ENCODE data around the gene CASP6. TPM values are rescaled to one million over a fixed set of nuclear protein-coding genes. Genes with fewer than 3 reads are reported as not detected.
A peak's percentile ranks its signal among the peaks of the same experiment; 100 is the strongest.

The CASP6 gene
- total RNA-seq (10 to 100 TPM in 1 of 9 donors, 1 to 10 TPM in 8; 3.5 to 16.4 (median 6.5) TPM), polyA plus RNA-seq (1 to 10 TPM; 4.4 to 5.7 TPM)
- long read RNA-seq, donor 1, transcript CASP6-201 (7 exons, 1,548 nt): major isoform, 6 of 6 reads
- long read RNA-seq, donor 1, partial matches to known transcripts: 0 of 6 reads
- long read RNA-seq, donor 1, other reads (novel, unspliced or antisense): 0 of 6 reads
- long read RNA-seq, donor 2, transcript CASP6-201 (7 exons, 1,548 nt): major isoform, 18 of 23 reads
- long read RNA-seq, donor 2, partial matches to known transcripts: 0 of 23 reads
- long read RNA-seq, donor 2, other reads (novel, unspliced or antisense): 4 of 23 reads
- long read RNA-seq, donor 3, transcript CASP6-201 (7 exons, 1,548 nt): major isoform, 10 of 11 reads
- long read RNA-seq, donor 3, partial matches to known transcripts: 1 of 11 reads
- long read RNA-seq, donor 3, other reads (novel, unspliced or antisense): 0 of 11 reads

DNA sequence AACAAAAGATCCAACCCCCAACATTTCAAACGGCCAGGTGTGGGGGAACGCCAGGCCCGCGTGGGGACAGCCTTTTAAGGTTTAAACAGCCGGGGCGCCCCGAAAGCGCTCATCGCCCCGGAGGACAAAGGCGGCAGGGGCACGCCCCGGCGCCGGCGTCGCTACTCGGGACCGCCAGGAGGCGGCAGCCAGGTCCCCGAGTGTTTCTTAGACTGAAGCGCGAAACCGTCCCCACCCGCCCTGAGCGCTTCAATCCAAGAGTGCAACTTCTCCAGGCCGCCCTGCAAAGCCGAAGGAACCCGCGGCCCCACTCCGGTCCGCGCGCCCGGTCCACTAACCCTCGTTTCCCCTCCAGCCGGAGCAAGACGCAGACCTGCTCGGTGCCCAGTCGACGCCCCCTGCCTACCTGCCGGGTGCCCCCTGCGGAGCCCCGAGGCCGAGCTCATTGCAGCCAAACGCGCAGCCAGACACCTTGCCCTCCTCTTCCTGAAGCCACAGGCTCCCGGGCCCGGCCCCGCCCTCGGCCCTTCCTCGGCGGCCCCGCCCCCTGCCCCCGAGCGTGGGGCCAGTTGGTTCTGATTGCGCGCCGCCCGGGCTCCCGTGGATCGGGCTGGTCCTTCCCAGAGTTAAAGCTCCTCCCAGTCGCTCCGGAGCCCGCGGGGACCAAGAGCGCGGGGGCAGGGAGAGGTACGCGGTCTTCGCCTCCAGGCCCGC, at the start of gene CASP6:
TSS of gene CASP6 (minus strand) at position 496 of the 714 bp plus-strand sequence. CDS start at position 446, 50 bp downstream.
- 0 to 1% (median 0%) methylated on average over 38 to 72 of the region's 72 CpGs for WGBS, 4 donors
- peak; percentile 85 to 97 (median 96) for ATAC-seq
- no peaks in the 10 kb centered on the region for H3K9me3 ChIP-seq

GRCh38 chr4:109752525-109752924, 49.3 kb upstream of the CASP6 start:
- no peak overlapping the region for H3K4me3 ChIP-seq
- no peak overlapping the region for H3K27ac ChIP-seq
- no peaks in the 10 kb centered on the region for H3K9me3 ChIP-seq
- WGBS, 4 donors: 0 to 66% (median 0%) methylated on average over 1 of the region's 1 CpG
- no peaks in the 10 kb centered on the region for H3K4me1 ChIP-seq
- intact Hi-C loops (cut with DNase I): no loop called here
- no peak for ATAC-seq
- DNase-seq: no peak
- no peaks in the 10 kb centered on the region for H3K27me3 ChIP-seq
- peaks cover 0 to 19% (median 0%) of the 10 kb centered on the region in 9 donors for H3K36me3 ChIP-seq
- no peak for TF ChIP-seq CTCF (IDR thresholded peaks at IDR 0.05)
- TF ChIP-seq POLR2A (IDR thresholded peaks at IDR 0.05): no peak

More for the DNA sequence above, at the start of gene CASP6:
- peaks cover 0 to 7% (median 0%) of the 10 kb centered on the region in 9 donors for H3K36me3 ChIP-seq
- H3K4me1 ChIP-seq: peaks cover 0 to 21% (median 16%) of the 10 kb centered on the region in 12 donors
- H3K4me3 ChIP-seq: peak within 1 kb of the TSS; percentile 59 to 97 (median 76)
- TF ChIP-seq CTCF (IDR thresholded peaks at IDR 0.05) (peak; percentile 53 to 82 (median 68)), POLR2A (IDR thresholded peaks at IDR 0.05) (peak in 1 of 2 donors; percentile 54)
- H3K27me3 ChIP-seq: no peaks in the 10 kb centered on the region
- DNase-seq: peak; percentile 87 to 93 (median 87)
- intact Hi-C loops (cut with DNase I): loop anchor here (1.0 to 10.0 kb wide), 12 partner anchors 27 to 278 kb away; partner anchors contain the start of genes GAR1 (in 8 of the 10), SEC24B (in 3 of the 10), RRH (in 2 of the 10) and MCUB (in 1 of the 10)
- peak within 1 kb of the TSS; percentile 40 to 90 (median 85) for H3K27ac ChIP-seq

DNA sequence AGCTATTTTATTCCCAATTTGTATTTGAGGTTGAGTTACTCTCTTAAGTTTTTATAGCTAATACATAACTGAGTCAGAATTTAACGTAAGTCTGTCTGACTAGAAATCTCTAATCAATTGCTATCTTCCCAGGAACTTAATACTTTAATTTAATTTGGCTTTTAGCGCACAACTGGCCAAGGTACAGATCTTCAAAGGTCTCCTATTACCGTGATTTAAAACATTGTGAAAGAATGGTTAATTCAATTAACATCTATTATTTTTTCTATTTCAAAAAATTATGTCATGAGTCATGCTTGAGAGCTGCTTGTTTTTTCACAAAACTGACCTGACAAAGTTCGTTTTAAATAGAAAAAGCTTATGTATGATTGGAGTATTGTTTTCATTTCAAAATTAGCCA, 48.6 kb upstream of the CASP6 start:
- Histone ChIP-seq H3K4me3 (no peak overlapping the region), H3K27ac (no peak overlapping the region), H3K4me1 (no peaks in the 10 kb centered on the region), H3K27me3 (no peaks in the 10 kb centered on the region), H3K9me3 (no peaks in the 10 kb centered on the region), H3K36me3 (peaks cover 0 to 20% (median 0%) of the 10 kb centered on the region in 9 donors)
- TF ChIP-seq POLR2A (IDR thresholded peaks at IDR 0.05): no peak
- no peak for TF ChIP-seq CTCF (IDR thresholded peaks at IDR 0.05)
- intact Hi-C loops (cut with DNase I): no loop called here
- WGBS, 4 donors: 89 to 92% (median 90%) methylated on average over 4 of the region's 4 CpGs
- no peak for ATAC-seq
- DNase-seq: no peak

Data from heart left ventricle (tissue), 16 donors.